NB4 (cell line): ENCODE data around the gene SLC25A25.

ENCODE experiments used
- CTCF ChIP-seq: IDR thresholded peaks from one replicate; pipeline ENCODE4 v1.5.1; 2012; ENCODE audit warnings: low read depth, low read length
- MYC ChIP-seq: IDR thresholded peaks from 2 replicates; pipeline ENCODE4 v1.6.1; 2011; ENCODE audit warnings: low read depth, low read length
- POLR2A ChIP-seq: IDR thresholded peaks from 2 replicates; pipeline ENCODE4 v1.6.1; 2011; ENCODE audit warnings: mild to moderate bottlenecking; ENCODE audit not compliant: insufficient read length; ENCODE audit errors: extremely low read depth
- TF ChIP-seq, protein P1 (sequence below): IDR thresholded peaks from 2 replicates; pipeline ENCODE4 v1.6.1; 2011; ENCODE audit warnings: low read depth, low read length

DNA sequence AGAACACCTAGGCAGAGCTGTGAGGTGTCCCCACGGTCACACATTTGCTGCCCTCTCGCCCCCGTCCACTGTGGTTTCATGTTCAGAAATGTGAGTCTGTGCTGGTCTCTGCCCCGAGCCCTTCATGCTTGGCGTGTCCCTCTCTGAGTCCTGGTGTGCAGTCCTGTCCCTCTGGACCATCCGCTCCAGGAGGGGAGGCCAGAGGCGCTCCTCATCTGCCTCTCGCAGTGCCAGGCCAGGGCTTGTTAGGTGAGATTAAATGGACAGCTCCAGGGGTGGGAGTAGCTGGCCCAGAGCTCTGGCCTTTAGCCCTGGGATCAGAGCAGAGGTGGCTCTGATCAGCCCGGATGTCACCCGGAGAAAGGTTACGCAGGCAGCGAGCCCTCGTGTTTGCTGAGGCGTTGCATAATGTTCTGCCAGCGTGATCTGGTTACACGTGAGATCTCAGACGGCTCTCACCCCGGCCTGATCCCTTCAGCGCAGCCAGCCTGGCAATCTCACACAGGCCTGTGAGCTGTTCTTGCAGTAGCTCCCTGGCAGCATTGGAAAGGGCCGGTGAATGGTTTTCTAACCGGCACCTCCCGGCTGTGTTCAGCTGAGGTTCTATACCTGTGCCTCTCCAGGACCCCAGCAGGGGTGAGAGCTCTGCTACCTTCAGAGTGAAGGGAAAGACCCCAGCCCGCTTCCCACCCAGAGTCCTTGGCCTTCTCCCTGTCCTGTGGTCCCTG, 35.0 kb downstream of the SLC25A25 start:
- TF ChIP-seq CTCF (no peak), POLR2A (no peak), MYC (no peak)
- TF ChIP-seq, protein P1, sequence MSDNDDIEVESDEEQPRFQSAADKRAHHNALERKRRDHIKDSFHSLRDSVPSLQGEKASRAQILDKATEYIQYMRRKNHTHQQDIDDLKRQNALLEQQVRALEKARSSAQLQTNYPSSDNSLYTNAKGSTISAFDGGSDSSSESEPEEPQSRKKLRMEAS: no peak
